ENCODE measurements around the gene B4GALNT1.
"Not testable (repeated sequence)": the region's sequence is repeated elsewhere in the genome, so short reads cannot be mapped to it uniquely, and the experiment has no call there.

B4GALNT1 gene

DNA sequence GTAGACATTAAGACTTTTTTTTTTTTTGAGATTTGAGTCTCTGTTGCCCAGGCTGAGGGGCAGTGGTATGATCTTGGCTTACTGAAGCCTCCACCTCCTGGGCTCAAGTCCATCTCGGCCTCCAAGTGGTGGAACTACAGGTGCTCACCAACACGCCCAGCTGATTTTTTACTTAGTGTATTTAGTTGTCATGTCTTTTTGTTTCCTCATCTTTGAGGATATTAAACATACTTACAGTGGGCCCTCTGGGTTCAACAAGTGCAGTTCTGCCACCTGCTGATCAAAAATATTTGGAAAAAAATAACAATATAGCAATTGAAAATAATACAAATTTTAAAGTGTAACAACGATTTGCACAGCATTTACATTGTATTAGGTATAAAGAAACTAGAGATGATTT is 4.4 kb upstream of the B4GALNT1 start:
- no peak for DNase-seq

DNA sequence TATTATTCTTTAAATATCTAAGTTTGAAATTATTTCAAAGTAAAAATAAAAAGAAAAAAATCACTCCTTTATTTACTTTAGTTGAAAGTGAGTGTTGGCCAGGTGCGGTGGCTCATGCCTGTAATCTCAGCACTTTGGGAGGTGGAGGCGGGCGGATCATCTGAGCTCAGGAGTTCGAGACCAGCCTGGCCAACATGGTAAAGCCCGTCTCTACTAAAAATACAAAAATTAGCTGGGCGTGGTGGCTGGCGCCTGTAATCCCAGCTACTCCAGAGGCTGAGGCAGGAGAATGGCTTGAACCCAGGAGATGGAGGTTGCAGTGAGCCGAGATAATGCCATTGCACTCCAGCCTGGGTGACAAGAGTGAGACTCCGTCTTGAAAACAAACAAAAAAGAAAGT is 3.7 kb upstream of the B4GALNT1 start:
- DNase-seq = not testable (repeated sequence)

DNA sequence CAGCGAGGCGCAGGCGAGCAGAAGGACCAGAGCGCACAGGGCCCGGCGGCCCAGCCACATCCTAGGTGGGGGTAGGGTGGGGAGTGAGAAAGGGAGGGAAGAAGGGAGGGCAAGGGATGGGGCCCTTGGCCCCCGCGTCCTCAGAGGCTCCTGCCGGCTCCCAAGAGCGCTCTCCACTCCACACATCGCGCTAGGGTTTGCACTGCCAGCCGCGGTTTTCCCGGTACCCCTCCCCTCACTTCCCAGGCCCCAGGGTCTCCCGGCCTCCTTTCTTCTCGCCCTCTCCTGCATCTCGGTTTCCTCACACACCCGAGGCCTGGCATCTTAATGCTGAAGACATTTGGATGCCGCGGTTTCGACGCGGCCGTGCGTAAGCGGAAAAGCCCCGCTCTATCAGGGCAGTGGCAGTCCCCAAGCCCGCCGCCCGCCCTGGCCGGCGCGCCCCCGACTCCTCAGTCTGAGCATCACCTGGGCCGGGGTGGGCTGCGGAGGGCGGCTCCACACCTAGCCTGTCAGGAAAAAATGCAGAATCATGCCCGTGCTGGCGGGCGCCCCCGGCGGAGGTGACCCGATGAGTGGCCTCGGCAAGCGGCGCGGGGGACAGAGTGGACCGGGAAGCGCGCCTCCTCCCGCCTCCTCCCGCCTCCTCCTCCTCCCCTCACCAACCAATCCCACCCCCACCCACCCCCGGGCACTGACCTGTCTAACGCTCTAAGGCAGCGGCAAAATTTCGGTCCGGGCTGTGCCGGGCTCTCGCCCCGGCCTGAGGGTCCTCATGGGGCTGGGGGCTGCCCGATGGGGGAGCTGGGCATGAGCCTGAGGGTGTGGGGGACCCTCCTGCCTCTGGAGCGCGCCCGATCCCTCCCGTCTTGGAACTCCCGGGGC is 686 bp downstream of the B4GALNT1 start:
- DNase-seq = peak; percentile 30

DNA sequence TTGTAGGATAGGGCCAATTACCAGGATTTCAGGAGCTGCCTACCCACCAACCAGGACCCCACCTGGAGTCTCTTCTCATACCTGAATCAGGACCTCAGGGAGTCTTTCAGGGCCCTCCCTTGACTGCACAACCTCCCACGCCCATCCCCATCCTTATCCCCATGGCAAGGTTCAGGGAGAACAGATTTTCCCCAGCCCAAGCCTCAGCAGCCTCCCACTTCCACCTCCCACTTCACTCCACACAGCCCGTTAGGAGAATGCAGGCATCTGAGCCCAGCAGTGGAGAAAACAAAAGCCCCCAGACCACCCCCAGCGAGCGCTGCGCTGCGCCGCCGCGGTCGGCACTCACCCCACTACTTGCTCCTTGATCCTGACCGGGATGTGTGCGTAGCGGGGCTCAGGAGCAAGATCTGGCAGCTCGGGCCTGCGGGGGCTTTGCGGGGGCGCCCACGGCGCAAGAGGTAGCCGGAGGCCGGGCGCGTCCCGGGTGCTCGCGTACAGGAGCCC is 1.4 kb downstream of the B4GALNT1 start:
- no peak for DNase-seq

DNA sequence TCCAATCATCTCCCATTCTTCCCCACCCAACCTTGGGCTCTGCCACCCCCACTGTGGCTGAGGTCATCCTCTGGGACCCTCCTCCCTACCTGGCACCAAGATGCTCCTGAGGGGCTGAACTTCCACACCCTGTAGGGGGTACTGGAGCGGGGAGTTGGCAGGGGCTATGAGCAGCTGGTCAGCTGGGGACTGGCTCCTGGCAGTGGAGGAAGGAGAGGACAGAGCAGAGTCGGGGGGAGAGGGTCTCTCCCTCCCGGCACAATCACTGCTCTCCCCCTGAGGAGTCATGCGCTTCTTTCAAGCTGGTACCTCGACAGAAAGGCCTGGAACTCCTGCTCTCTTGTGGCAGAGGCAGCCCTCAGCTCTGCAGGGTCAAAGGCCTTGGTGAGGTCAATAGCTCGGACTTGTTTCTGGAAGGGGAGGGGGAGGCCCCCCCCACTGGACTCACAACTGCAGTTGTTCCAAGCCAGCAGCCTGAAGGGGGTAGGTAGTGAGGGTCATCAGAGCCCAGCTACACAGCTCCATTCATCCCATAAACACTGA is 2.0 kb downstream of the B4GALNT1 start:
- no peak for DNase-seq

DNA sequence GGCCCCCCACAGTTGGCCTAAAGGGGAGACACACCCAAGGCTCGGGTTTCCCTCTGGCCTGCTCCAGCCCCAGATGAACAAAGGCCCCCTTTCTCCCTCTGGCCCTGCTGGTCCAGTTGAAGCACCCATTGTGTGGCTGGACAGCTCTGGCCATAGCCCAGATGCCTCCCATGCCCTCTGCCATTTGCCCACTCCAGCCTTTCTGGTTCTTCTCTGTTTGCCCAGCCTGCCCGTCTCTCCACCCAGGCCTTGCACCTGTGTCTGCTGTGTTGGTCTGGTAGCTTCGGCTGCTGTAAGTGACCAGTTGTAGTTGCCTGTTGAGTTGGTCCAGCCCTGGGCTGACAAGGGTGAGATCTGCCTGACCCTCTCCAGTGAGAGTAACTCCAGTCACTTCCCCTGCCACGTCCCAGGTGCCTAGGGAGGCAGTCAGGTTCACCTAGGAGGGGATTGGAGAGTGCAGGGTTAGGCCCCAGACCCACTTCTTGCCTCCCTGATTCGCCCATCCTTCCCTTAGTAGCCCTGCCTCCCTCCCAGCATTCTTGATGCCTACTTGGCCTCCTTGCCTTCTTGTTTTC is 3.0 kb downstream of the B4GALNT1 start:
- DNase-seq = no peak

DNA sequence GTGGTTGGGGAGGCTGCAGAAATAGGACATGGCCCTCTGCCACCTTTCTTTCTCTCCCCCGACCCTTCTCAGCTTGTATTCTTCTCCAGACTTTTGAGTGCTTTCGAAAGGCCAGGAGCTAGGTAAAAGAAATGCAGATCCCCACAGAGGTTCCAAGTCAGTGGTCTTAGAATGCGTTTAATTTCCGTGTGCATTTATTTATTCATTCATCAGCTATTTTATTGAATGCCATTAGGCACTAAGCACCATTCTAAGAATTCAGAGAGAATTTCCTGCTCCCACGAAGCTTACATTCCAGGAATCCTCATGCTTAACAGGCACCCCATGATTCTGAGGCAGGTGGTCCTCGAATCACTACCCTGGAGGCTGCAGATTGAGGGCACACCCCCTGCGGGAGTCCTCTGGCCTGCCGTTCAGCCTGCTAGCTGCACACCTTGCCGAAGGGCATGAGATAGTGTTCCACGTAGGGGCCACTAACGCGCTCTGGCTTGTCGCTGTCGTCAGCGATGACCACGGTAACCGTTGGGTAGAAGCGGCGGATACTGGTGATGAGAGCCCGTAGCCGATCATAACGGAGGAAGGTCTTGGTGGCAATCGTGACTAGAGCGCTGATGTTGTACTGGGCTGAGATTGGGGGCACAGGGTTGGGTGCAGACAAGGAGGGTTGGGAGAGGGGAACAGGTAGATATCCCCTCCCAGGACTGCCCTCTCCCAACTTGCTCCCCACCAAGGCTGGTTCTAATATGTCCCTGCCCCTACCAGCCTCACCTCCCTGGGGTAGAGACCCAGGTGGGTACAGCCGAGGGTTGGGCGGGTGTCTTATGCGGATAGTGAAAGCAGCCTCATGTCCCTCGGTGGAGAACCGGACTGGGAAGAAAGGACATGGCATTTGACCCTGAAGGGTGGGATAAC is 4.5 kb downstream of the B4GALNT1 start:
- DNase-seq = no peak

DNA sequence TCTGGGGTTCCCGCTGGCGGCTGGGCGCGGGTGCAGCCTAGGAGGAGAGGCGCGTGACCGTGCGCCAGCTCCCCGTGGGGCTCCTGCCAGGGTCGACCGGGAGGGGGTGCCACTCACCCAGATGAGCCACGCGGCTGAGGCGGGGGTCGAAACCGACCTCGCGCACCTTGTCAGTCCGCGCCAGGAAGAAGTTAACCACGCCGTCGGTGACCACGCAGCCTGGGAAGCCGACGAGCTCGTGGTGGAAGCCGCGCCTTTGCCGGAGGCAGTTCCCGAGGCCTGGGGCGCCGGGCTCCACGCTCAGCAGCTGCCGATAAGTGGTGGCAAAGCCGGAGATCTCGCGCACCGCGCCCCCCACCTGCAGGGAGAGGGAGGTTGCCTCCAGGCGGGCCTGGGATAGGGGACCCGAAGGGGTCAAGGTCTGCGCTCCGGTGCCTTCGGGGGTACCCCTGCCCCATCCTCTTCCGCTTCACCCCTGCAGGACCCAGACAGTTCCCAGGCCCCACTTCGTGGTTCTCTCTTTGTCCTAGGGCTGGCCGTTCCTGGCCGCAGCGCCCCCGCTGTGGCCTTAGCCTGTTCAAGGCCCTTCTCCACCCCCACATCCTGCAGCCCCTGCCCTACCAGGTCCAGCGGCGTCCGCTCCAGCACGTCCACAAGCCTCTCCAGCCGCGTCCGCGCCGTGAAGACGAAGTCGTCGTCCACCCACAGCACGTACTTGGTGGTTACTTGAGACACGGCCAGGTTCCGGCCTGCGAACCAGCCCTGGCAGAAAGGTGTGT is 5.3 kb downstream of the B4GALNT1 start:
- no peak for DNase-seq

- no peak for DNase-seq
These were observed 6.0 kb downstream of the B4GALNT1 start for GRCh38 chr12:57626921-57627445.

GRCh38 chr12:57626111-57626920 is 6.7 kb downstream of the B4GALNT1 start:
- no peak for DNase-seq

DNA sequence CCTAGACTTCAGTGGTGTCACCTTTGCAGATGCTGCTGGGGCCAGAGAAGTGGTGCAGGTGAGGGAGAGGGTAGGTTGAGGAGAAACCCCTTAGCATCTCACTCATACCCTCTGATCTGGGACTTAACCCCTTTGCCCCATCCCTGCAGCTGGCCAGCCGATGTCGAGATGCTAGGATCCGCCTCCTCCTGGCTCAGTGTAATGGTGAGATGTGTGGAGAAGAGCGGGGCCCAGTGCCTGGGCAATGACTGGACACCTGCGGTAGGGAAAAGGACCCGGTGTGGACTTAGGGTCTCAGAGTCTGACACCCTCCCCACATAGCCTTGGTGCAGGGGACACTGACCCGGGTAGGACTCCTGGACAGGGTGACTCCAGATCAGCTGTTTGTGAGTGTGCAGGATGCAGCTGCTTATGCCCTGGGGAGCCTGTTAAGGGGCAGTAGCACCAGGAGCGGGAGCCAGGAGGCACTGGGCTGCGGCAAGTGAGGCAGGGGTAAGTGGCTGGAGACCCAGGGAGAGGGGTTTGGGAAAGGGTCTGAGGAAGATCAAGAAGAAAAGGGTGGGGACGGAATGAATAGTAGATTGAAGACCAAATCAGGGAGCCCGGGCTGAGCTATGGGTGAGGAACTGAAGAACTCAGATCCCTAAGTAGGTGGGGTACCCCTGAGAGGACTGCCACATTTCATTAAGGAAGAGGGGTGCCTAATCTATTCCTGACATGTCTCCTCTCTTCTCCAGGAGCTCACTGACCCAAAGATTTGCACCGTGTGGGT is 7.6 kb downstream of the B4GALNT1 start:
- DNase-seq = no peak

- DNase-seq = no peak
These were observed 8.4 kb downstream of the B4GALNT1 start for GRCh38 chr12:57624441-57625220.

- DNase-seq = no peak
These were observed 9.1 kb downstream of the B4GALNT1 start for GRCh38 chr12:57623811-57624390.

DNA sequence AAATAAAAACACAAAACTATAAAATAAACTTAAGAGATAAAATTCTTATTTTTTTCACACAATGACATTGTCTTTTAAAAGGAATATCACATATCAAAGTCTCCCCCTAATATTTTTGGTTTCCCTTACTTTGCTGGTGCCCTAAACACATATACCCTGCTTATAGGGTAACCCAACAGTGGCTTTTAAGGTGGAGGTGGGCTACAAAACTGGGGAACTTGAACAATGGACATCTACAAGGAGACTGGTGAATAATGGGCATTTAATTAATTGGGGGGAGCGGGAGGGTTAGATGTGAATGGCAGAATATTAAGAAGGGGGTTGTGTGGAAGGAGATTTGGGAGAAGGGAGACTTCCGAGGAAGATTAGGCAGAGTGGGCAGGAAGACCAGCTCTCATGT is 9.6 kb downstream of the B4GALNT1 start:
- no peak for DNase-seq

- no peak for DNase-seq
These were observed 10.4 kb downstream of the B4GALNT1 start for GRCh38 chr12:57622293-57623245.

- peak; percentile 28 for DNase-seq
These were observed 11.3 kb downstream of the B4GALNT1 start for GRCh38 chr12:57621497-57622292.

Data from fibroblast of skin of back (primary cell).